ENCODE measurements around the gene P4HA2. TPM values are rescaled to one million over a fixed set of nuclear protein-coding genes. Genes with fewer than 3 reads are reported as not detected.
A peak's percentile ranks its signal among the peaks of the same experiment; 100 is the strongest.

P4HA2 gene
- polyA plus RNA-seq, 1 experiment: 435 TPM

GRCh38 chr5:132260714-132261551 lies 33.3 kb upstream of the P4HA2 start:
- Histone ChIP-seq H3K27me3 (ENCODE audit: control insufficient read depth, insufficient read depth, low read length) (no peaks in the 10 kb centered on the region), H3K4me3 (ENCODE audit: low read depth, low read length) (no peak overlapping the region), H3K36me3 (ENCODE audit: control insufficient read depth, insufficient read depth, low read length) (no peaks in the 10 kb centered on the region)
- TF ChIP-seq CTCF (IDR thresholded peaks at IDR 0.05; ENCODE audit: insufficient read depth, low read depth, low read length): no peak
- POLR2A ChIA-PET: no interaction called here
- DNase-seq (ENCODE audit: low read depth): peak; percentile 46
- CTCF ChIA-PET: interaction anchor here (0.7 to 5.7 kb wide), 5 partner anchors 12 to 71 kb away, joined by 3 to 42 read pairs (median 3); partner anchors contain the start of gene P4HA2

- H3K27me3 ChIP-seq (ENCODE audit: control insufficient read depth, insufficient read depth, low read length): no peaks in the 10 kb centered on the region
- no peak for TF ChIP-seq CTCF (IDR thresholded peaks at IDR 0.05; ENCODE audit: insufficient read depth, low read depth, low read length)
Observed at GRCh38 chr5:132260051-132260450, 32.4 kb upstream of the P4HA2 start.

GRCh38 chr5:132259069-132259851 lies 31.6 kb upstream of the P4HA2 start:
- POLR2A ChIA-PET: interaction anchor here (0.6 kb wide), 2 partner anchors 236 to 449 kb away, joined by 4 to 5 read pairs; no protein-coding TSS in a partner anchor
- peak; percentile 67 for DNase-seq (ENCODE audit: low read depth)
- no peaks in the 10 kb centered on the region for H3K36me3 ChIP-seq (ENCODE audit: control insufficient read depth, insufficient read depth, low read length)
- no peaks in the 10 kb centered on the region for H3K27me3 ChIP-seq (ENCODE audit: control insufficient read depth, insufficient read depth, low read length)
- CTCF ChIA-PET: interaction anchor here (0.8 to 1.5 kb wide), 3 partner anchors 9 to 21 kb away, joined by 3 to 10 read pairs (median 3); no protein-coding TSS in a partner anchor
- H3K4me3 ChIP-seq (ENCODE audit: low read depth, low read length): peak overlapping the region; percentile 61
- TF ChIP-seq CTCF (IDR thresholded peaks at IDR 0.05; ENCODE audit: insufficient read depth, low read depth, low read length): no peak

More at GRCh38 chr5:132260051-132260450, 32.4 kb upstream of the P4HA2 start:
- H3K4me3 ChIP-seq (ENCODE audit: low read depth, low read length): no peak overlapping the region; the same call in 1 of the 2 replicates
- no peaks in the 10 kb centered on the region for H3K36me3 ChIP-seq (ENCODE audit: control insufficient read depth, insufficient read depth, low read length)
- ChIA-PET POLR2A (no interaction called here), CTCF (interaction anchor here (1.5 to 2.0 kb wide), 2 partner anchors 13 to 22 kb away, joined by 6 to 10 read pairs; no protein-coding TSS in a partner anchor)
- no peak for DNase-seq (ENCODE audit: low read depth)

- CTCF ChIA-PET: interaction anchor here (0.8 to 9.2 kb wide), 3 partner anchors 8 to 21 kb away, joined by 3 to 71 read pairs (median 10); no protein-coding TSS in a partner anchor
- no peak for TF ChIP-seq CTCF (IDR thresholded peaks at IDR 0.05; ENCODE audit: insufficient read depth, low read depth, low read length)
- Histone ChIP-seq H3K27me3 (ENCODE audit: control insufficient read depth, insufficient read depth, low read length) (no peaks in the 10 kb centered on the region), H3K4me3 (ENCODE audit: low read depth, low read length) (peak overlapping the region; percentile 61), H3K36me3 (ENCODE audit: control insufficient read depth, insufficient read depth, low read length) (no peaks in the 10 kb centered on the region)
- DNase-seq (ENCODE audit: low read depth): no peak
- POLR2A ChIA-PET: no interaction called here
Observed at GRCh38 chr5:132258102-132259068, 30.7 kb upstream of the P4HA2 start.
